ENCODE measurements around the gene INO80.

The INO80 gene

GRCh38 chr15:41011055-41011815 lies 104.8 kb downstream of the INO80 start:
- H3K27ac Mint-ChIP-seq = no peak overlapping the region

GRCh38 chr15:41010345-41010744 lies 105.7 kb downstream of the INO80 start:
- H3K27ac Mint-ChIP-seq = no peak overlapping the region
- H3K4me3 Mint-ChIP-seq = no peak overlapping the region
- H3K27me3 Mint-ChIP-seq = no peaks in the 10 kb centered on the region
- H3K4me1 Mint-ChIP-seq = peaks cover 16% of the 10 kb centered on the region
- no peaks in the 10 kb centered on the region for H3K9me3 Mint-ChIP-seq
- ATAC-seq = no peak
- peaks cover 43% of the 10 kb centered on the region for H3K36me3 Mint-ChIP-seq

More at GRCh38 chr15:41011055-41011815, 104.8 kb downstream of the INO80 start:
- no peak for ATAC-seq
- Mint-ChIP-seq H3K4me1 (peaks cover 16% of the 10 kb centered on the region), H3K36me3 (peaks cover 50% of the 10 kb centered on the region), H3K4me3 (no peak overlapping the region), H3K9me3 (no peaks in the 10 kb centered on the region), H3K27me3 (no peaks in the 10 kb centered on the region)

DNA sequence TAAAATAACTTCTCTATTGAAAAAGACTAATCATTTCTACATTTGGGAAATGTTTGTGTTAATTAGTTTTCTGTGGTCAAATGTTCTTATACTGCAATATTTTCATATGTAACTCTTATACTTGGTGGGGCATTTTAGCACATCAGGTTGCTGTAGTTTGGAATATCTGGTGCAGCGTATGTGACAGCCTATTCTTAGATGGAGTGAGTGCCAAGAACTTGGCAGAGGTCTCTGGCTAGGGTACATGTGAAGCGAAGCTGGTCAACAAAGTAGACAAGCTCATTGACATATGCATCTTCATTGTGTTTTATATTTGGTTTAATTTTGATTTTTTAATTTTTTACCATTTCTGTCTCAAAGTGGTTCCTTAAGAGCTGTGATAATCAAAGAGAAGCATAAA lies 109.6 kb downstream of the INO80 start:
- H3K4me3 Mint-ChIP-seq = no peak overlapping the region
- H3K9me3 Mint-ChIP-seq = no peaks in the 10 kb centered on the region
- peaks cover 32% of the 10 kb centered on the region for H3K36me3 Mint-ChIP-seq
- no peak for ATAC-seq
- no peaks in the 10 kb centered on the region for H3K4me1 Mint-ChIP-seq
- no peak overlapping the region for H3K27ac Mint-ChIP-seq
- H3K27me3 Mint-ChIP-seq = no peaks in the 10 kb centered on the region

GRCh38 chr15:41004490-41004889 lies 111.6 kb downstream of the INO80 start:
- ATAC-seq = no peak
- Mint-ChIP-seq H3K27me3 (no peaks in the 10 kb centered on the region), H3K27ac (no peak overlapping the region), H3K4me3 (no peak overlapping the region), H3K9me3 (no peaks in the 10 kb centered on the region), H3K4me1 (no peaks in the 10 kb centered on the region), H3K36me3 (peaks cover 39% of the 10 kb centered on the region)

- H3K4me3 Mint-ChIP-seq = no peak overlapping the region
- no peak for ATAC-seq
- H3K4me1 Mint-ChIP-seq = no peaks in the 10 kb centered on the region
- peaks cover 37% of the 10 kb centered on the region for H3K36me3 Mint-ChIP-seq
- no peak overlapping the region for H3K27ac Mint-ChIP-seq
- no peaks in the 10 kb centered on the region for H3K27me3 Mint-ChIP-seq
- no peaks in the 10 kb centered on the region for H3K9me3 Mint-ChIP-seq
These were observed 114.4 kb downstream of the INO80 start for GRCh38 chr15:41001524-41002214.

- H3K27me3 Mint-ChIP-seq = no peaks in the 10 kb centered on the region
- H3K36me3 Mint-ChIP-seq = peaks cover 48% of the 10 kb centered on the region
- no peak for ATAC-seq
- no peak overlapping the region for H3K4me3 Mint-ChIP-seq
- H3K9me3 Mint-ChIP-seq = no peaks in the 10 kb centered on the region
- no peak overlapping the region for H3K27ac Mint-ChIP-seq
- no peaks in the 10 kb centered on the region for H3K4me1 Mint-ChIP-seq
These were observed 116.9 kb downstream of the INO80 start for GRCh38 chr15:40999190-40999589.

GRCh38 chr15:40995656-40996055 lies 120.4 kb downstream of the INO80 start:
- Mint-ChIP-seq H3K27me3 (no peaks in the 10 kb centered on the region), H3K9me3 (no peaks in the 10 kb centered on the region), H3K27ac (no peak overlapping the region), H3K36me3 (peaks cover 63% of the 10 kb centered on the region), H3K4me3 (no peak overlapping the region), H3K4me1 (no peaks in the 10 kb centered on the region)
- ATAC-seq = no peak

DNA sequence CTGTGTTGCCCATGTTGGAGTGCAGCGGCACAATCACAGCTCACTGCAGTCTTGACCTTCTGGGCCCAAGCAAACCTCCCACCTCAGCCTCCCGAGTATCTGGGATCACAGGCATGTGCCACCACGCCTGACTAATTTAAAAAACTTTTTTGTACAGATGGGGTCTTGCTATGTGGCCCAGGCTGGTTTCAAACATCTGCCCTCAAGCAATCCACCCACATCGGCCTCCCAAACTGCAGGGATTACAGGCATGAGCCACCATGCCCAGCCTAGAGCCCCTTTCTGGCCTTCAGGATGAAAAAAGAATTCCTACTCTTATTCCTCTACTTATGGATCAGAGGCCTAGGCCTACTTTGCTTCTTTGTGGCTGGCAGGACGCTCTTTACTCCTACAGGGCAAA lies 123.3 kb downstream of the INO80 start:
- no peak for ATAC-seq
- Mint-ChIP-seq H3K9me3 (no peaks in the 10 kb centered on the region), H3K27me3 (no peaks in the 10 kb centered on the region), H3K4me1 (no peaks in the 10 kb centered on the region), H3K4me3 (no peak overlapping the region), H3K36me3 (peaks cover 73% of the 10 kb centered on the region), H3K27ac (no peak overlapping the region)

DNA sequence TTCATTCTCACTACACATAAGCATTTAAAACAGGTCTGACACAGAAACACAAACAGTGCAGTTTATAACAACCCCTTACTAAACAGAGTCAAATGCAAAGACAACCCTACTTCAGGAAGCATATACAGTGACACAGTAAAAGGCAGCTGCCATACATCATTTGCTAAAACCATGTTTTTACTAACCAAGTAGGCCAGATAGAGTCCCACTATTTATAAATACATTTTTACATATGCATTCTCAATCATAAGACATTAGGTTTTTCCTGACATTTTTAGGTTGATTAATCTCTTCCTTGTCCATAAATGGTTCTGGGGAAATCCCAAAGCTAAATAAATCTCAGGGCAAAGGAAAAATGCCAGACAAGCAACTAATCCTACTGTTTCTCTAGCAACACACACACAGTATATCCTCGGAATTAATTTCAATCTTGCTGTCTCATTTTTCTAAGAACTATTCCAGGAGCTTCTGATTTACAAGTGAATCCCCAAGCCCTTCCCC lies 123.8 kb downstream of the INO80 start:
- Mint-ChIP-seq H3K27me3 (no peaks in the 10 kb centered on the region), H3K36me3 (peaks cover 75% of the 10 kb centered on the region), H3K4me1 (no peaks in the 10 kb centered on the region), H3K27ac (no peak overlapping the region), H3K9me3 (no peaks in the 10 kb centered on the region), H3K4me3 (no peak overlapping the region)
- no peak for ATAC-seq

DNA sequence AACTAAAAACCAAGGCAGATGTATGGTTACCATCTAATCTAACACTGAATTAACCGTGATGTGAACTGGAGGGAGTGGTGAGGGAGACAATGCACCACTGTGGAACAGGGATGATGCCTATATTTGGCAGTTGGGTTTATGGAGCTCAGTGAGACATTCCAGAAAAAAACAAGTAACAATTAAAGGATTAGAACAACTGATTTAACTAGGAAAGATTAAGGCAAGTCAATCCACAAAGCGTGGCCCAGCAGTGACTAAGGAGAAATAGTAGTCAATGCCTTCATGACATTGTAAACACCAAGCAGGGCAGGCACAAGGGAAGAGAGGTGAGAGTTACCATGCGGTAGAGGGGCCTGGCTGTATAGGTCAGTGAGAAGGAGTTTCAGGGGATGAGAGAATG lies 124.7 kb downstream of the INO80 start:
- Mint-ChIP-seq H3K9me3 (no peaks in the 10 kb centered on the region), H3K4me3 (no peak overlapping the region), H3K4me1 (no peaks in the 10 kb centered on the region), H3K27me3 (no peaks in the 10 kb centered on the region), H3K27ac (no peak overlapping the region), H3K36me3 (peaks cover 75% of the 10 kb centered on the region)
- no peak for ATAC-seq

GRCh38 chr15:40990789-40991188 lies 125.3 kb downstream of the INO80 start:
- H3K27me3 Mint-ChIP-seq = no peaks in the 10 kb centered on the region
- no peaks in the 10 kb centered on the region for H3K9me3 Mint-ChIP-seq
- H3K36me3 Mint-ChIP-seq = peaks cover 75% of the 10 kb centered on the region
- H3K4me1 Mint-ChIP-seq = no peaks in the 10 kb centered on the region
- no peak overlapping the region for H3K27ac Mint-ChIP-seq
- H3K4me3 Mint-ChIP-seq = no peak overlapping the region
- ATAC-seq = no peak

- Mint-ChIP-seq H3K4me3 (no peak overlapping the region), H3K27me3 (no peaks in the 10 kb centered on the region), H3K27ac (no peak overlapping the region), H3K9me3 (no peaks in the 10 kb centered on the region), H3K4me1 (no peaks in the 10 kb centered on the region), H3K36me3 (peaks cover 75% of the 10 kb centered on the region)
- no peak for ATAC-seq
These were observed 126.0 kb downstream of the INO80 start for GRCh38 chr15:40990080-40990479.

DNA sequence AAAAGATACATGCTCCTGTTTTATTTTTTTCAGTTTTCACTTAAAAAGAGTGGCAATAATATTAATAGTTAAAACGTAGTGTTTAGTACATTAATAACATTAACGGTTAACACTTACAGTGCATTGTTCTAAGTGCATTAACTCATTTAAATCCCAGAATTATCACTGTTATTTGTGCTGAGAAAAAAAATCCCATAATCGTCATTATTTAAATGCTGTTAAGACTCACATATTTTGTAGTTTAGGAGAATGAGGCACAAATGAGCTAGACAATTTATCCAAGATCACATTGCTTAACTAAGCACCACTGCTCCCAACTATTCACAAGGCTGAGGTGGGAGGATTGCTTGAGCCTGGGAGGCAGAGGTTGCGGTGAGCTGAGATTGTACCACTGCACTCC lies 127.9 kb downstream of the INO80 start:
- H3K36me3 Mint-ChIP-seq = peaks cover 71% of the 10 kb centered on the region
- ATAC-seq = no peak

GRCh38 chr15:40986820-40987219 lies 129.3 kb downstream of the INO80 start:
- no peak for ATAC-seq
- peaks cover 76% of the 10 kb centered on the region for H3K36me3 Mint-ChIP-seq
- no peaks in the 10 kb centered on the region for H3K9me3 Mint-ChIP-seq
- no peaks in the 10 kb centered on the region for H3K27me3 Mint-ChIP-seq
- H3K4me3 Mint-ChIP-seq = no peak overlapping the region
- no peak overlapping the region for H3K27ac Mint-ChIP-seq
- H3K4me1 Mint-ChIP-seq = no peaks in the 10 kb centered on the region

More for the DNA sequence above, 127.9 kb downstream of the INO80 start:
- Mint-ChIP-seq H3K27ac (no peak overlapping the region), H3K27me3 (no peaks in the 10 kb centered on the region), H3K4me1 (no peaks in the 10 kb centered on the region), H3K4me3 (no peak overlapping the region), H3K9me3 (no peaks in the 10 kb centered on the region)

GRCh38 chr15:40985541-40986330 lies 130.3 kb downstream of the INO80 start:
- no peaks in the 10 kb centered on the region for H3K4me1 Mint-ChIP-seq
- H3K4me3 Mint-ChIP-seq = no peak overlapping the region
- H3K27me3 Mint-ChIP-seq = no peaks in the 10 kb centered on the region
- no peak for ATAC-seq
- no peak overlapping the region for H3K27ac Mint-ChIP-seq
- no peaks in the 10 kb centered on the region for H3K9me3 Mint-ChIP-seq
- peaks cover 76% of the 10 kb centered on the region for H3K36me3 Mint-ChIP-seq
